ENCODE measurements around the gene ZDHHC24.

GRCh38 chr11:66546368-66546965, 619 bp upstream of the ZDHHC24 start, which contains the start of gene ACTN3:
- TF ChIP-seq CTCF (IDR thresholded peaks at IDR 0.05), result no peak
- TF ChIP-seq POLR2AphosphoS5 (IDR thresholded peaks at IDR 0.05; ENCODE audit: low read depth, low read length), result no peak
- TF ChIP-seq REST (IDR thresholded peaks at IDR 0.05; ENCODE audit: insufficient read depth in 1 of 2, low read depth in 2 of 2, low read length in 1 of 2), result no peak
- no peak for TF ChIP-seq SIN3A (IDR thresholded peaks at IDR 0.05; ENCODE audit: borderline replicate concordance, insufficient read depth, low read depth, low read length)

Data from Panc1 (cell line).